HepG2 (cell line): ENCODE results near the gene CARHSP1. TPM values are rescaled to one million over a fixed set of nuclear protein-coding genes. Genes with fewer than 3 reads are reported as not detected.

Experiments used
- DNMT3B ChIP-seq: conservative IDR thresholded peaks from 2 replicates; pipeline ENCODE4 v1.6.1; 2016; ENCODE audit warnings: missing biosample characterization, control low read depth
- GLI4 ChIP-seq: sonication (generic); formaldehyde crosslinking; IDR thresholded peaks from 2 replicates; pipeline ENCODE4 v1.5.1; 2020; ENCODE audit warnings: missing genetic modification reagents, mild to moderate bottlenecking, moderate library complexity, borderline replicate concordance
- IRX3 ChIP-seq: sonication (generic); formaldehyde crosslinking; IDR thresholded peaks from 2 replicates; pipeline ENCODE4 v1.8.1; 2023; ENCODE audit warnings: mild to moderate bottlenecking, low read depth, missing genetic modification reagents, borderline replicate concordance
- MED1 ChIP-seq: sonication (generic); formaldehyde crosslinking; IDR thresholded peaks from 2 replicates; pipeline ENCODE4 v1.4.0; 2020; ENCODE audit warnings: missing genetic modification reagents
- MTA1 ChIP-seq: sonication (generic); formaldehyde crosslinking; IDR thresholded peaks from 2 replicates; pipeline ENCODE4 v1.4.0; 2020; ENCODE audit warnings: missing genetic modification reagents, mild to moderate bottlenecking, borderline replicate concordance
- NONO ChIP-seq, 2 experiments: fragments of 450-650 bp in 1 of 2; sonication (generic) in 1 of 2; formaldehyde crosslinking in 1 of 2; IDR thresholded peaks in 1 of 2; conservative IDR thresholded peaks in 1 of 2; 2 replicates each; pipeline versions ENCODE4 v1.6.1 to v1.8.0; 2017 to 2022; ENCODE audit warnings: mild to moderate bottlenecking in 1 of 2, missing genetic modification reagents in 1 of 2, moderate library complexity in 1 of 2
- PHF5A ChIP-seq: IDR thresholded peaks from one replicate; pipeline ENCODE4 v1.6.1; 2018; ENCODE audit warnings: low read depth, missing genetic modification reagents; ENCODE audit not compliant: unreplicated experiment
- TP53 ChIP-seq: sonication (generic); formaldehyde crosslinking; conservative IDR thresholded peaks from 2 replicates; pipeline ENCODE4 v1.4.0; 2020; ENCODE audit warnings: missing genetic modification reagents
- YEATS4 ChIP-seq: sonication (generic); formaldehyde crosslinking; IDR thresholded peaks from 2 replicates; pipeline ENCODE4 v1.4.0; 2020; ENCODE audit warnings: missing genetic modification reagents, borderline replicate concordance
- ZBTB20 ChIP-seq: sonication (generic); formaldehyde crosslinking; IDR thresholded peaks from 2 replicates; pipeline ENCODE4 v1.8.1; 2023; ENCODE audit warnings: missing genetic modification reagents, low read depth, mild to moderate bottlenecking, borderline replicate concordance
- ZBTB25 ChIP-seq: IDR thresholded peaks from 2 replicates; pipeline ENCODE4 v1.6.1; 2018; ENCODE audit warnings: missing genetic modification reagents
- ZBTB39 ChIP-seq: sonication (generic); formaldehyde crosslinking; IDR thresholded peaks from 2 replicates; pipeline ENCODE4 v1.5.0; 2020; ENCODE audit warnings: missing genetic modification reagents
- ZFY ChIP-seq: sonication (generic); formaldehyde crosslinking; IDR thresholded peaks from 2 replicates; pipeline ENCODE4 v1.4.0; 2020; ENCODE audit warnings: missing genetic modification reagents
- ZNF12 ChIP-seq: sonication (generic); formaldehyde crosslinking; IDR thresholded peaks from 2 replicates; pipeline ENCODE4 v1.5.0; 2020; ENCODE audit warnings: missing genetic modification reagents
- ZNF18 ChIP-seq: sonication (generic); formaldehyde crosslinking; IDR thresholded peaks from 2 replicates; pipeline ENCODE4 v1.8.0; 2022; ENCODE audit warnings: mild to moderate bottlenecking, missing genetic modification reagents; ENCODE audit not compliant: insufficient replicate concordance
- ZNF646 ChIP-seq: sonication (generic); formaldehyde crosslinking; IDR thresholded peaks from 2 replicates; pipeline ENCODE4 v1.9.0; 2021; ENCODE audit warnings: mild to moderate bottlenecking, missing genetic modification reagents
- ZNF878 ChIP-seq: sonication (generic); formaldehyde crosslinking; IDR thresholded peaks from 2 replicates; pipeline ENCODE4 v1.8.1; 2023; ENCODE audit warnings: mild to moderate bottlenecking, missing genetic modification reagents, moderate library complexity
- polyA plus RNA-seq, 8 experiments: library from polyadenylated mRNA; depleted of rRNA in 3 of 8; stranded (reverse) in 7 of 8; unstranded in 1 of 8; fragments of >200 nt; fragmentation: Illumina TruSeq in 4 of 8; extraction: Trizol in 4 of 8; gene quantifications; 2 replicates each; pipeline versions ENCODE4 v1.2.1 to v1.2.3, GENCODE V29; 2011 to 2016; ENCODE audit warnings: low read depth in 4 of 8, missing spikeins in 1 of 8, mixed read lengths in 1 of 8; ENCODE audit not compliant: insufficient read depth in 1 of 8
- total RNA-seq, 5 experiments: library from RNA; depleted of rRNA; stranded (reverse); fragments of >200 nt; fragmentation: Illumina TruSeq; extraction: Trizol; gene quantifications; 2 replicates each; pipeline ENCODE4 v1.2.3, GENCODE V29; 2016; ENCODE audit warnings: low read depth in 1 of 5

Gene CARHSP1
- total and polyA plus RNA-seq, 2 of the 13 experiments (the other 11 are each of a cell fraction or from before 2014, with no cell fraction given), result 173 to 345 TPM

GRCh38 chr16:8858994-8859912 lies 9.6 kb downstream of the CARHSP1 start (continued):
- no peak for TF ChIP-seq ZNF18 (CRISPR knock-in tag)
- no peak for TF ChIP-seq PHF5A
- TF ChIP-seq ZBTB39 (CRISPR knock-in tag), result no peak
- TF ChIP-seq ZFY (CRISPR knock-in tag), result no peak
- peak; percentile 68; the same call in 1 of the 2 replicates for TF ChIP-seq ZBTB20
- no peak for TF ChIP-seq ZNF878
- TF ChIP-seq DNMT3B (CRISPR knock-in tag), result no peak
- TF ChIP-seq ZNF646 (CRISPR knock-in tag), result no peak
- no peak for TF ChIP-seq IRX3 (CRISPR knock-in tag)
- TF ChIP-seq GLI4 (CRISPR knock-in tag), result no peak
- TF ChIP-seq TP53 (CRISPR knock-in tag), result no peak
- no peak for TF ChIP-seq YEATS4 (CRISPR knock-in tag)
- no peak for TF ChIP-seq MTA1
- no peak for TF ChIP-seq ZBTB25
- no peak for TF ChIP-seq MED1 (CRISPR knock-in tag)
- no peak for TF ChIP-seq ZNF12 (CRISPR knock-in tag)
- TF ChIP-seq NONO (IDR thresholded peaks at IDR 0.05), result no peak
- peak; percentile 34; the same call in 1 of the 2 replicates for TF ChIP-seq NONO (CRISPR knock-in tag; conservative IDR thresholded peaks at IDR 0.05)
